22Rv1 (cell line): ENCODE measurements around the gene MATR3.

Experiments
- ZFX ChIP-seq: fragments of 450-650 bp; IDR thresholded peaks from 2 replicates; pipeline ENCODE4 v1.6.1; 2017; ENCODE audit warnings: antibody characterized with exemption, borderline replicate concordance
- TF ChIP-seq, protein P1 (sequence below): fragments of 450-650 bp; IDR thresholded peaks from 2 replicates; pipeline ENCODE4 v1.5.1; 2017; ENCODE audit warnings: mild to moderate bottlenecking

DNA sequence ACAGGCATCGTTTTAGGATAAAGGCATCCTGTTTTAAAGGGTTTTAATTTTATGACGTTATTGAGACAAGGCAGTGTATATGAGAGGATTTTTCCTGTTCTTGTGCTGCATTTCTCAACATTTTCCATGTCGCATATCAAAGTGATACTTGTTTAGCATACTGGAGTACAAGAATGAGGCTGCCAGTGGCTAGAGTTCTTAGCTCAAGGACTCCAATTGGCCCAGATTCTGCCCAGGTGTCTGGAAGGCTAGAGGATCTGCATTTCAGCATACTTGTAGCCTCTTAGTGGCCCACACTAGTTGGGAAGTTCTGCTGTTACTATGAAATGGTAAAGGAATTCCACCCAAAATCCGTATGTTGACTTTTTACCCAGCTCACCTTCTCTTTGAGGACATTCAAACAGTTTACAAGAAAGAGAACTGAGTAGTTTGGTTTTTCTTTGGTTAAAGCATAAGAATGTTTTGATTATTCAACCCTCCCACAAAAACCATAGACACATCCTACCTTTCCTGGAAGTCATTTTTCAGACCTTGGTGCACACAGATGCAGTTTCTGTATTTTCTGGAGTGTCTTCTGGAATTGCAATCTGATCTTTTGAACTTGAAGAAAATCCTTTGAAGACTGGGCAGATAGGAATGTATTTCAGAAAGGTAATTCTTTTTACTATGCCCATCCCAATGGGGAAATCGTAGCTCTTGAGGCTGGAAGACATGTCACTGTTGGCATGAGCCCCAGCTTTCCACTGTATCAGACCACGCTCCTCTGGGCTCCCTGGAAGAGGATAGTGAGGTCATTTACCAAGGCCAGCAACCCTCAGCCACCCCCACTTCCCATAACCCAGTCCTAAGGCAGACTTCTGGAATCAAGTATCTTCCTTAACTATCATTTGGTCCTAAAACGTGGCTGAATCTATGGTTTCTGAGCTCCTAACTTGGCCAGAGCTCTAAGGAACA lies 78.2 kb downstream of the MATR3 start:
- TF ChIP-seq, protein P1, sequence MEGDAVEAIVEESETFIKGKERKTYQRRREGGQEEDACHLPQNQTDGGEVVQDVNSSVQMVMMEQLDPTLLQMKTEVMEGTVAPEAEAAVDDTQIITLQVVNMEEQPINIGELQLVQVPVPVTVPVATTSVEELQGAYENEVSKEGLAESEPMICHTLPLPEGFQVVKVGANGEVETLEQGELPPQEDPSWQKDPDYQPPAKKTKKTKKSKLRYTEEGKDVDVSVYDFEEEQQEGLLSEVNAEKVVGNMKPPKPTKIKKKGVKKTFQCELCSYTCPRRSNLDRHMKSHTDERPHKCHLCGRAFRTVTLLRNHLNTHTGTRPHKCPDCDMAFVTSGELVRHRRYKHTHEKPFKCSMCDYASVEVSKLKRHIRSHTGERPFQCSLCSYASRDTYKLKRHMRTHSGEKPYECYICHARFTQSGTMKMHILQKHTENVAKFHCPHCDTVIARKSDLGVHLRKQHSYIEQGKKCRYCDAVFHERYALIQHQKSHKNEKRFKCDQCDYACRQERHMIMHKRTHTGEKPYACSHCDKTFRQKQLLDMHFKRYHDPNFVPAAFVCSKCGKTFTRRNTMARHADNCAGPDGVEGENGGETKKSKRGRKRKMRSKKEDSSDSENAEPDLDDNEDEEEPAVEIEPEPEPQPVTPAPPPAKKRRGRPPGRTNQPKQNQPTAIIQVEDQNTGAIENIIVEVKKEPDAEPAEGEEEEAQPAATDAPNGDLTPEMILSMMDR = no peak
- no peak for TF ChIP-seq ZFX
